WTC11 (cell line): ENCODE results near the gene CEP170B.

Source experiments
- CREB1 ChIP-seq: sonication (generic); formaldehyde crosslinking; IDR thresholded peaks from 2 replicates; pipeline ENCODE4 v1.8.0; 2023; ENCODE audit warnings: mild to moderate bottlenecking, missing genetic modification reagents
- CTCF ChIP-seq: fragments of 200-600 bp; IDR thresholded peaks from 2 replicates; pipeline ENCODE4 v1.8.0; 2022; ENCODE audit warnings: antibody characterized with exemption
- TF ChIP-seq, protein P1 (sequence below): sonication (generic); formaldehyde crosslinking; IDR thresholded peaks from 2 replicates; pipeline ENCODE4 v1.8.0; 2022; ENCODE audit warnings: mild to moderate bottlenecking, missing genetic modification reagents

- TF ChIP-seq CREB1 (CRISPR knock-in tag), result no peak
- no peak for TF ChIP-seq CTCF
- TF ChIP-seq, protein P1, sequence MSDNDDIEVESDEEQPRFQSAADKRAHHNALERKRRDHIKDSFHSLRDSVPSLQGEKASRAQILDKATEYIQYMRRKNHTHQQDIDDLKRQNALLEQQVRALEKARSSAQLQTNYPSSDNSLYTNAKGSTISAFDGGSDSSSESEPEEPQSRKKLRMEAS (CRISPR knock-in tag), result no peak
These were observed 1.8 kb upstream of the CEP170B start for GRCh38 chr14:104863131-104863862.
